Measurements from ENCODE around the gene DARS2. TPM values are rescaled to one million over a fixed set of nuclear protein-coding genes. Genes with fewer than 3 reads are reported as not detected.

DARS2 gene
- polyA plus RNA-seq, 3 donors: 3.2 to 8.2 (median 6.2) TPM

DNA sequence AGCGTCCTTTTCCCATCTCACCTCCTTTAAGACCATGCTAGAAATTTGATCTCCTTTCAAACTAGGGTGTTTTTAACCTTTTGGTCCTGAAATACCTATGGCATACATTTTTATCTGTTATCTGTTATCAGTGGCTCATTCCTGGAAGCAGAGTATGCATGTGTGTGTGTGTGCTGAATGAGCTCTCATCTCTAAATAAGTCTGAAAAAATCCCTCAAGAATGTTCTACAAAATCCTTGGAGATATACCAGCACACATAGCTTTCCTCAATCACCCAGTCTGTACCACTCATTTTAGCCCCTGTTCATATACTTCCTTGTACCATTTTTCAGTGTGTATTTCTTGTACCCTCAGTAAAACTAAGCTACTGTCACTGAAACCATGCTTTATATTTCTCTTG, 6.0 kb upstream of the DARS2 start:
- no peaks in the 10 kb centered on the region for H3K27me3 ChIP-seq (ENCODE audit: control insufficient read depth in 2 of 2, insufficient read depth in 2 of 2, low read length in 2 of 2)
- DNase-seq: no peak
- no peak overlapping the region for H3K4me3 ChIP-seq (replicated peaks in 1 of 3; ENCODE audit: low read depth in 2 of 3, low read length in 3 of 3)
- no peaks in the 10 kb centered on the region for H3K9me3 ChIP-seq (replicated peaks in 1 of 2; ENCODE audit: control insufficient read depth in 1 of 2, insufficient read depth in 1 of 2, low read length in 2 of 2)
- peak overlapping the region in 1 of 2 donors; percentile 11 for H3K27ac ChIP-seq (ENCODE audit: low read depth in 1 of 2, low read length in 2 of 2)
- WGBS (ENCODE audit: insufficient coverage): 100% methylated on average over 1 of the region's 1 CpG
- Mint-ChIP-seq H3K9me3 (peaks cover 0 to 3% (median 0%) of the 10 kb centered on the region in 7 donors), H3K36me3 (peaks cover 13 to 38% of the 10 kb centered on the region in 2 donors), H3K4me3 (no peak overlapping the region), H3K27ac (peak overlapping the region in 1 of 7 donors; percentile 26), H3K4me1 (peaks cover 29% of the 10 kb centered on the region), H3K27me3 (ENCODE audit: low read depth in 3 of 3) (no peaks in the 10 kb centered on the region)
- no peak overlapping the region for H3K9ac ChIP-seq (ENCODE audit: insufficient read depth, low read length, poor library complexity, severe bottlenecking)
- H4K20me1 ChIP-seq (ENCODE audit: insufficient read depth, low read length): no peaks in the 10 kb centered on the region
- no peak overlapping the region for H3K4me2 ChIP-seq (replicated peaks; ENCODE audit: extremely low read depth, low read length, poor library complexity, severe bottlenecking)
- peaks cover 93% of the 10 kb centered on the region for H3K79me2 ChIP-seq (ENCODE audit: insufficient read depth, low read length)
- H2AFZ ChIP-seq (ENCODE audit: insufficient read depth, low read depth, low read length, poor library complexity, severe bottlenecking): no peak overlapping the region
- TF ChIP-seq, protein P1, sequence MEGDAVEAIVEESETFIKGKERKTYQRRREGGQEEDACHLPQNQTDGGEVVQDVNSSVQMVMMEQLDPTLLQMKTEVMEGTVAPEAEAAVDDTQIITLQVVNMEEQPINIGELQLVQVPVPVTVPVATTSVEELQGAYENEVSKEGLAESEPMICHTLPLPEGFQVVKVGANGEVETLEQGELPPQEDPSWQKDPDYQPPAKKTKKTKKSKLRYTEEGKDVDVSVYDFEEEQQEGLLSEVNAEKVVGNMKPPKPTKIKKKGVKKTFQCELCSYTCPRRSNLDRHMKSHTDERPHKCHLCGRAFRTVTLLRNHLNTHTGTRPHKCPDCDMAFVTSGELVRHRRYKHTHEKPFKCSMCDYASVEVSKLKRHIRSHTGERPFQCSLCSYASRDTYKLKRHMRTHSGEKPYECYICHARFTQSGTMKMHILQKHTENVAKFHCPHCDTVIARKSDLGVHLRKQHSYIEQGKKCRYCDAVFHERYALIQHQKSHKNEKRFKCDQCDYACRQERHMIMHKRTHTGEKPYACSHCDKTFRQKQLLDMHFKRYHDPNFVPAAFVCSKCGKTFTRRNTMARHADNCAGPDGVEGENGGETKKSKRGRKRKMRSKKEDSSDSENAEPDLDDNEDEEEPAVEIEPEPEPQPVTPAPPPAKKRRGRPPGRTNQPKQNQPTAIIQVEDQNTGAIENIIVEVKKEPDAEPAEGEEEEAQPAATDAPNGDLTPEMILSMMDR (IDR thresholded peaks at IDR 0.05): no peak
- H3K36me3 ChIP-seq (replicated peaks in 1 of 2; ENCODE audit: control insufficient read depth in 1 of 2, insufficient read depth in 2 of 2, low read length in 2 of 2): peaks cover 7 to 20% of the 10 kb centered on the region in 2 donors
- peaks cover 4 to 8% of the 10 kb centered on the region in 2 donors for H3K4me1 ChIP-seq (ENCODE audit: control insufficient read depth in 1 of 2, insufficient read depth in 2 of 2, low read length in 2 of 2)
- intact Hi-C loops (cut with micrococcal nuclease): no loop called here

DNA sequence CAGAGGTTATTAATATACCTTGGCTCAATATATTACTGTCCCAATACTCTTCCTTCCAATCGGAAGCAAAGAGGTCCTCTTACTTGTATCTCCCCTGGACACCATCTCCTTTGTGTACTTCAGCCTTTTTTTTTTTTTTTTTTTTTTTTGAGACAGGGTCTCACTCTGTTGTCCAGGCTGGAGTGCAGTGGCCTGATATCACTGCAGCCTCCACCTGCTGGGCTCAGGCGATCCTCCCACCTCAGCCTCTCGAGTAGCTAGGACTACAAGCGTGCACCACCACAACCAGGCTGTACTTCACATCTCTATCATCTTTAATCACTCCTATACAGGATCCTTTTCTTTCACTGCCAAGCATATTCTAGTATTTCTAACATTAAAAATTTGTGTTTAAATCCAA, 2.8 kb upstream of the DARS2 start:
- H3K9ac ChIP-seq (ENCODE audit: insufficient read depth, low read length, poor library complexity, severe bottlenecking): no peak overlapping the region
- H3K79me2 ChIP-seq (ENCODE audit: insufficient read depth, low read length): peaks cover 78% of the 10 kb centered on the region
- no peak overlapping the region for H3K27ac ChIP-seq (ENCODE audit: low read depth in 1 of 2, low read length in 2 of 2)
- no peaks in the 10 kb centered on the region for H3K27me3 ChIP-seq (ENCODE audit: control insufficient read depth in 2 of 2, insufficient read depth in 2 of 2, low read length in 2 of 2)
- H3K36me3 ChIP-seq (replicated peaks in 1 of 2; ENCODE audit: control insufficient read depth in 1 of 2, insufficient read depth in 2 of 2, low read length in 2 of 2): peaks cover 7 to 20% of the 10 kb centered on the region in 2 donors
- no peaks in the 10 kb centered on the region for H4K20me1 ChIP-seq (ENCODE audit: insufficient read depth, low read length)
- no peaks in the 10 kb centered on the region for H3K9me3 ChIP-seq (replicated peaks in 1 of 2; ENCODE audit: control insufficient read depth in 1 of 2, insufficient read depth in 1 of 2, low read length in 2 of 2)
- intact Hi-C loops (cut with micrococcal nuclease): loop anchor here (5.0 kb wide), 5 partner anchors 344 to 1074 kb away; partner anchors contain the start of gene PRDX6 (in 2 of the 2)
- TF ChIP-seq, protein P1 (IDR thresholded peaks at IDR 0.05): no peak
- Mint-ChIP-seq H3K27ac (peak overlapping the region in 1 of 7 donors; percentile 77), H3K4me1 (peaks cover 33% of the 10 kb centered on the region), H3K36me3 (peaks cover 7 to 32% of the 10 kb centered on the region in 2 donors), H3K9me3 (no peaks in the 10 kb centered on the region), H3K27me3 (ENCODE audit: low read depth in 3 of 3) (no peaks in the 10 kb centered on the region), H3K4me3 (no peak overlapping the region)
- no peak overlapping the region for H3K4me2 ChIP-seq (replicated peaks; ENCODE audit: extremely low read depth, low read length, poor library complexity, severe bottlenecking)
- H2AFZ ChIP-seq (ENCODE audit: insufficient read depth, low read depth, low read length, poor library complexity, severe bottlenecking): no peak overlapping the region
- 96% methylated on average over 3 of the region's 4 CpGs for WGBS (ENCODE audit: insufficient coverage)
- DNase-seq: no peak
- H3K4me3 ChIP-seq (replicated peaks in 1 of 3; ENCODE audit: low read depth in 2 of 3, low read length in 3 of 3): no peak overlapping the region
- H3K4me1 ChIP-seq (ENCODE audit: control insufficient read depth in 1 of 2, insufficient read depth in 2 of 2, low read length in 2 of 2): peaks cover 15 to 21% of the 10 kb centered on the region in 2 donors

Measured in CD14-positive monocyte (primary cell).